Parathyroid adenoma (tissue), 2 donors: ENCODE data around the gene MRPL18.
A peak's percentile ranks its signal among the peaks of the same experiment; 100 is the strongest.
"Not testable (repeated sequence)": the region's sequence is repeated elsewhere in the genome, so short reads cannot be mapped to it uniquely, and the experiment has no call there.

ENCODE experiments used
- H2AFZ ChIP-seq: fragments of 300-600 bp; sonication (generic); one replicate; pipeline ENCODE4 v1.7.0; 2017; ENCODE audit warnings: antibody characterized with exemption, mild to moderate bottlenecking
- H3K27ac ChIP-seq: fragments of 300-600 bp; sonication (generic); one replicate; pipeline ENCODE4 v1.7.0; 2017
- H3K27me3 ChIP-seq: fragments of 300-600 bp; sonication (generic); one replicate; pipeline ENCODE4 v1.7.0; 2017; ENCODE audit warnings: low read length; ENCODE audit not compliant: control insufficient read depth, insufficient read depth
- H3K36me3 ChIP-seq: fragments of 300-600 bp; sonication (generic); one replicate; pipeline ENCODE4 v1.7.0; 2017; ENCODE audit warnings: low read length; ENCODE audit not compliant: control insufficient read depth, insufficient read depth
- H3K4me1 ChIP-seq: fragments of 300-600 bp; sonication (generic); one replicate; pipeline ENCODE4 v1.7.0; 2017; ENCODE audit warnings: control low read depth
- H3K4me2 ChIP-seq: fragments of 300-600 bp; sonication (generic); one replicate; pipeline ENCODE4 v1.7.0; 2017; ENCODE audit warnings: low read length
- H3K4me3 ChIP-seq: fragments of 300-600 bp; sonication (generic); one replicate; pipeline ENCODE4 v1.7.0; 2017; ENCODE audit warnings: low read depth, low read length
- H3K79me2 ChIP-seq: fragments of 300-600 bp; sonication (generic); one replicate; pipeline ENCODE4 v1.7.0; 2017; ENCODE audit warnings: control low read depth
- H3K9ac ChIP-seq: fragments of 300-600 bp; sonication (generic); one replicate; pipeline ENCODE4 v1.7.0; 2017; ENCODE audit warnings: mild to moderate bottlenecking
- H3K9me3 ChIP-seq: fragments of 300-600 bp; sonication (generic); one replicate; pipeline ENCODE4 v1.7.0; 2017; ENCODE audit warnings: low read length; ENCODE audit not compliant: control insufficient read depth
- CTCF ChIP-seq: fragments of 300-600 bp; sonication (generic); IDR thresholded peaks from one replicate; pipeline ENCODE4 v1.7.0; 2017; ENCODE audit warnings: antibody characterized with exemption, mild to moderate bottlenecking
- donor health status: primary hyperparathyroidism.

The MRPL18 gene

DNA sequence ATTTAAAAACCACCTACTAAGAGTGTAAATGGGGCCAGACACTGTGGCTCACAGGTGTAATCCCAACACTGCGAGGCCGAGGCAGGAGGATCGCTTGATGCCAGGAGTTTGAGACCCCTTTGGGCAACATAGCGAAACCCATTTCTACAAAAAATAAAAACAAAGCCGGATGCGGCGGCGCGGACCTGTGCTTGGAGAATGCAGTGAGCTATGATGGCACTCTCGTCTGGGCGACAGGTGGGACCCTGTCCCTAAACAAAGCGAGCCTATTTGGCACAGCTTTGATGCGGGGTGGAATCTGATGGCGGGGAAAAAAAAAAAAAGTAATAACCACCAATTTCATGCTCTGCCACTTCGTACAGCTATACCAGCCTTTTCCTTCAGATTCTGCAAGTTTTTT lies 2.0 kb upstream of the MRPL18 start:
- H3K4me2 ChIP-seq, result peak overlapping the region; percentile 83
- no peak overlapping the region for H3K27ac ChIP-seq
- H3K79me2 ChIP-seq, result peaks cover 39% of the 10 kb centered on the region
- H3K4me3 ChIP-seq, result peak overlapping the region; percentile 79
- no peak overlapping the region for H2AFZ ChIP-seq
- peaks cover 2% of the 10 kb centered on the region for H3K4me1 ChIP-seq
- H3K27me3 ChIP-seq, result no peaks in the 10 kb centered on the region
- H3K9me3 ChIP-seq, result no peaks in the 10 kb centered on the region
- no peaks in the 10 kb centered on the region for H3K36me3 ChIP-seq
- H3K9ac ChIP-seq, result no peak overlapping the region
- no peak for TF ChIP-seq CTCF

DNA sequence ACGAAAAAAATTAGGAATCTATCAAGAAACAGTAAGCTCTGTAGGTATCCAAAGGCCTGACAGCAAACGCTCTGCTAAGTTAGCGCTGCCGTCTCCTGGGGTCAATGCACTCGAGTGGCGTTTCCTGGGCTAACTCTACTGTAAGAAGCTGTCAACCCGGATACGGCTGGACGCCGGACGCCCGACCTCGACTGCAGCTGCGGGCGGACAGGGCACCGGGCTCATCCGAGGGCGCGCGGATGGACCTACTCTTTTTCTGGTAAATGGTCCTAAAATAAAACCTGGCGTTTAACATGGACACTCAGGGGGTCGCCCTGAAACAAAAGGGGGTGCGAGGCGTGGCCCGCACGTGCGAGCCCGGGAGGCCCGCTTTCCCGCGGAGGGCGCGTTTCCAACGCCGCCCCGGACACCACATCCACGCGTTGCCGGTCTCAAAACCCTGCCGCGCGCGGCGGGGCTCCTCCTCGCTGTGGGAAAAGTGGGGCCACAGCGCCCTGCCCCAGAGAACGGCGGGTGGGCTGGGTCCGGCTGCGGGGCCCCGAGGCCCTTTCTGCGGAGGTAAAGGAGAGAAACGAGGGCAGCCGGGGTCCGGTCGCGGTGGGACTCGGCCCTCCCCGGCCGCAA lies 1.4 kb upstream of the MRPL18 start:
- no peaks in the 10 kb centered on the region for H3K9me3 ChIP-seq
- no peak for TF ChIP-seq CTCF
- H3K27ac ChIP-seq, result peak overlapping the region; percentile 95
- no peaks in the 10 kb centered on the region for H3K36me3 ChIP-seq
- peak overlapping the region; percentile 81 for H3K9ac ChIP-seq
- peaks cover 39% of the 10 kb centered on the region for H3K79me2 ChIP-seq
- no peaks in the 10 kb centered on the region for H3K27me3 ChIP-seq
- peak overlapping the region; percentile 79 for H3K4me3 ChIP-seq
- peak overlapping the region; percentile 90 for H2AFZ ChIP-seq
- H3K4me1 ChIP-seq, result peaks cover 2% of the 10 kb centered on the region
- peak overlapping the region; percentile 83 for H3K4me2 ChIP-seq

GRCh38 chr6:159789377-159790148 lies 704 bp upstream of the MRPL18 start, which contains the start of gene TCP1:
TSS of gene TCP1 (minus strand) at chr6:159789602. CDS start at chr6:159789468, 134 bp downstream.
- Histone ChIP-seq H3K4me3 (peak within 1 kb of the TSS; percentile 79), H3K4me2 (peak within 1 kb of the TSS; percentile 83), H3K79me2 (peaks cover 38% of the 10 kb centered on the region), H3K27ac (peak within 1 kb of the TSS; percentile 95), H3K9me3 (no peaks in the 10 kb centered on the region), H3K4me1 (peaks cover 2% of the 10 kb centered on the region), H3K27me3 (no peaks in the 10 kb centered on the region), H2AFZ (peak within 1 kb of the TSS; percentile 90), H3K9ac (peak within 1 kb of the TSS; percentile 81), H3K36me3 (no peaks in the 10 kb centered on the region)
- no peak for TF ChIP-seq CTCF

GRCh38 chr6:159790956-159791598 lies 810 bp downstream of the MRPL18 start:
- H3K36me3 ChIP-seq, result no peaks in the 10 kb centered on the region
- TF ChIP-seq CTCF, result no peak
- peaks cover 2% of the 10 kb centered on the region for H3K4me1 ChIP-seq

GRCh38 chr6:159794976-159795375 lies 4.7 kb downstream of the MRPL18 start:
- H3K4me1 ChIP-seq, H3K4me3 ChIP-seq, H3K36me3 ChIP-seq, H3K27me3 ChIP-seq, H3K9ac ChIP-seq, H3K27ac ChIP-seq, H2AFZ ChIP-seq, H3K4me2 ChIP-seq, H3K9me3 ChIP-seq: not testable (repeated sequence)
- H3K79me2 ChIP-seq, result peaks cover 14% of the 10 kb centered on the region

More at GRCh38 chr6:159790956-159791598, 810 bp downstream of the MRPL18 start:
- Histone ChIP-seq H2AFZ (peak overlapping the region; percentile 89), H3K27ac (peak overlapping the region; percentile 95), H3K27me3 (no peaks in the 10 kb centered on the region), H3K9me3 (no peaks in the 10 kb centered on the region), H3K9ac (no peak overlapping the region), H3K4me2 (peak overlapping the region; percentile 60), H3K4me3 (peak overlapping the region; percentile 79), H3K79me2 (peaks cover 31% of the 10 kb centered on the region)
